H9 (cell line): ENCODE measurements around the gene INPP5J. TPM values are rescaled to one million over a fixed set of nuclear protein-coding genes. Genes with fewer than 3 reads are reported as not detected.

Source experiments
- DNase-seq: peaks from one replicate; pipeline ENCODE4 v3.0.0-alpha.2; 2017
- H2AFZ ChIP-seq: one replicate; pipeline ENCODE4 v1.6.1; 2013; ENCODE audit warnings: mild to moderate bottlenecking, low read length, control low read depth, moderate library complexity
- H2AK5ac ChIP-seq: 2 replicates; pipeline ENCODE4 v1.6.1; 2013; ENCODE audit warnings: low read length, control low read depth, mixed read lengths; ENCODE audit not compliant: insufficient read length
- H2BK120ac ChIP-seq: one replicate; pipeline ENCODE4 v1.6.1; 2013; ENCODE audit warnings: low read depth, mild to moderate bottlenecking, low read length, control low read depth, inconsistent platforms; ENCODE audit not compliant: poor library complexity, severe bottlenecking
- H2BK12ac ChIP-seq: 2 replicates; pipeline ENCODE4 v1.6.1; 2013; ENCODE audit warnings: low read length, control low read depth, mixed read lengths, low read depth; ENCODE audit not compliant: insufficient read length
- H2BK15ac ChIP-seq: 2 replicates; pipeline ENCODE4 v1.6.1; 2013; ENCODE audit warnings: low read depth, low read length, control low read depth
- H2BK20ac ChIP-seq: one replicate; pipeline ENCODE4 v1.6.1; 2013; ENCODE audit warnings: low read depth, mild to moderate bottlenecking, low read length, control low read depth, inconsistent platforms; ENCODE audit not compliant: poor library complexity, severe bottlenecking
- H2BK5ac ChIP-seq: 2 replicates; pipeline ENCODE4 v1.6.1; 2013; ENCODE audit warnings: low read length, control low read depth, mixed read lengths; ENCODE audit not compliant: insufficient read length
- H3K14ac ChIP-seq: 2 replicates; pipeline ENCODE4 v1.6.1; 2013; ENCODE audit warnings: low read length, control low read depth; ENCODE audit not compliant: insufficient read depth
- H3K18ac ChIP-seq: 2 replicates; pipeline ENCODE4 v1.6.1; 2013; ENCODE audit warnings: low read depth, mild to moderate bottlenecking, mixed read lengths, low read length, control low read depth; ENCODE audit not compliant: insufficient read length
- H3K23ac ChIP-seq: 2 replicates; pipeline ENCODE4 v1.6.1; 2013; ENCODE audit warnings: low read length, control low read depth, mixed read lengths, low read depth; ENCODE audit not compliant: insufficient read length
- H3K23me2 ChIP-seq: 2 replicates; pipeline ENCODE4 v1.6.1; 2013; ENCODE audit warnings: low read depth, mild to moderate bottlenecking, mixed read lengths, low read length, control low read depth; ENCODE audit not compliant: insufficient read length, poor library complexity, severe bottlenecking
- H3K27ac ChIP-seq: 2 replicates; pipeline ENCODE4 v1.5.1; 2013; ENCODE audit warnings: low read length, control low read depth, mixed read lengths, low read depth; ENCODE audit not compliant: insufficient read length
- H3K27me3 ChIP-seq: 2 replicates; pipeline ENCODE4 v1.6.1; 2013; ENCODE audit warnings: low read length, control low read depth, inconsistent platforms; ENCODE audit not compliant: insufficient read depth
- H3K4ac ChIP-seq: 2 replicates; pipeline ENCODE4 v1.6.1; 2013; ENCODE audit warnings: low read depth, mild to moderate bottlenecking, control low read depth, inconsistent platforms, low read length, moderate library complexity
- H3K4me1 ChIP-seq: 2 replicates; pipeline ENCODE4 v1.6.1; 2013; ENCODE audit warnings: low read length, control low read depth, inconsistent platforms; ENCODE audit not compliant: insufficient read depth
- H3K4me2 ChIP-seq: 2 replicates; pipeline ENCODE4 v1.6.1; 2013; ENCODE audit warnings: low read length, control low read depth, mixed read lengths; ENCODE audit not compliant: insufficient read length, insufficient read depth
- H3K56ac ChIP-seq: 2 replicates; pipeline ENCODE4 v1.6.1; 2013; ENCODE audit warnings: low read depth, mild to moderate bottlenecking, mixed read lengths, low read length, control low read depth; ENCODE audit not compliant: insufficient read length
- H3K79me1 ChIP-seq: 2 replicates; pipeline ENCODE4 v1.6.1; 2013; ENCODE audit warnings: low read depth, mild to moderate bottlenecking, moderate library complexity, low read length, control low read depth, inconsistent platforms; ENCODE audit not compliant: insufficient read depth, poor library complexity, severe bottlenecking
- H3K79me2 ChIP-seq: 2 replicates; pipeline ENCODE4 v1.6.1; 2013; ENCODE audit warnings: low read length, control low read depth, inconsistent platforms; ENCODE audit not compliant: insufficient read depth
- H3K9ac ChIP-seq: 2 replicates; pipeline ENCODE4 v1.6.1; 2013; ENCODE audit warnings: low read length, control low read depth, mixed read lengths; ENCODE audit not compliant: insufficient read length; ENCODE audit errors: extremely low read depth
- H3K9me3 ChIP-seq: one replicate; pipeline ENCODE4 v1.6.1; 2013; ENCODE audit warnings: low read depth, low read length, inconsistent platforms; ENCODE audit not compliant: control insufficient read depth
- H3T11ph ChIP-seq: one replicate; pipeline ENCODE4 v1.6.1; 2013; ENCODE audit warnings: mild to moderate bottlenecking, low read length, control low read depth, inconsistent platforms
- H4K20me1 ChIP-seq: one replicate; pipeline ENCODE4 v1.6.1; 2013; ENCODE audit not compliant: control insufficient read depth, insufficient read length, insufficient read depth
- H4K5ac ChIP-seq: 2 replicates; pipeline ENCODE4 v1.6.1; 2013; ENCODE audit warnings: low read depth, mild to moderate bottlenecking, mixed read lengths, low read length, control low read depth; ENCODE audit not compliant: insufficient read length
- H4K8ac ChIP-seq: replicated peaks from 2 replicates; pipeline ENCODE4 v1.6.1; 2013; ENCODE audit warnings: low read length, control low read depth, mixed read lengths, low read depth; ENCODE audit not compliant: insufficient read length
- H4K91ac ChIP-seq: 2 replicates; pipeline ENCODE4 v1.6.1; 2013; ENCODE audit warnings: low read depth, mild to moderate bottlenecking, moderate library complexity, mixed read lengths, low read length, control low read depth; ENCODE audit not compliant: insufficient read length
- H3K27ac Mint-ChIP-seq, 3 experiments: 2 replicates in 2 of 3; 3 replicates in 1 of 3; pipeline ENCODE4 v1.8.0; 2020 to 2021; ENCODE audit warnings: mixed read lengths in 3 of 3, mild to moderate bottlenecking in 1 of 3, moderate library complexity in 1 of 3
- H3K27me3 Mint-ChIP-seq: 2 replicates; pipeline ENCODE4 v1.8.0; 2021; ENCODE audit warnings: low read depth, mild to moderate bottlenecking, moderate library complexity, mixed read lengths
- H3K36me3 Mint-ChIP-seq, 3 experiments: 2 replicates in 2 of 3; 3 replicates in 1 of 3; pipeline ENCODE4 v1.8.0; 2020 to 2021; ENCODE audit warnings: low read depth in 3 of 3, mixed read lengths in 3 of 3; ENCODE audit not compliant: insufficient read depth in 1 of 3
- H3K4me1 Mint-ChIP-seq, 2 experiments: 2 replicates each; pipeline ENCODE4 v1.8.0; 2020; ENCODE audit warnings: mixed read lengths in 2 of 2
- H3K4me3 Mint-ChIP-seq, 2 experiments: 2 replicates in 1 of 2; 3 replicates in 1 of 2; pipeline ENCODE4 v1.8.0; 2020 to 2021; ENCODE audit warnings: mild to moderate bottlenecking in 2 of 2, mixed read lengths in 2 of 2, moderate library complexity in 1 of 2
- H3K9me3 Mint-ChIP-seq, 2 experiments: 2 replicates in 1 of 2; 3 replicates in 1 of 2; pipeline ENCODE4 v1.8.0; 2020; ENCODE audit warnings: mild to moderate bottlenecking in 2 of 2, mixed read lengths in 2 of 2, moderate library complexity in 1 of 2
- CTCF ChIP-seq: fragments of 200-600 bp; sonication (generic); conservative IDR thresholded peaks from 3 replicates; pipeline ENCODE4 v1.8.0; 2021; ENCODE audit warnings: antibody characterized with exemption, mild to moderate bottlenecking
- WGBS: extraction: QIAGEN DNeasy Blood & Tissue Kit; methylation state at CpG from one replicate; pipeline ENCODE4 v1.1.7; 2013; ENCODE audit warnings: missing lambda C conversion rate, low lambda C conversion rate, mixed read lengths; ENCODE audit not compliant: insufficient read length; ENCODE audit errors: extremely low coverage; 5-methylcytosine and 5-hydroxymethylcytosine counted together
- total RNA-seq: library from RNA; stranded (reverse); gene quantifications from 2 replicates; pipeline ENCODE4 v1.2.1, GENCODE V29; 2021

INPP5J gene
- total RNA-seq, 1 experiment from 2014 or later = 4.9 TPM

- WGBS = no CpG with 5 or more reads among the region's 4 CpGs
- Histone ChIP-seq H2AK5ac (no peak overlapping the region), H3K23ac (no peak overlapping the region), H3K4me1 (peaks cover 2% of the 10 kb centered on the region; the same call in 1 of the 2 replicates), H3K79me1 (peaks cover 9% of the 10 kb centered on the region), H3K4ac (no peak overlapping the region), H3K27ac (no peak overlapping the region), H3K9me3 (no peaks in the 10 kb centered on the region), H3K14ac (no peak overlapping the region), H2BK120ac (no peak overlapping the region), H2AFZ (no peak overlapping the region), H2BK5ac (no peak overlapping the region), H4K20me1 (no peaks in the 10 kb centered on the region), H2BK20ac (no peak overlapping the region), H3K18ac (no peak overlapping the region), H4K5ac (no peak overlapping the region), H4K8ac (no peak overlapping the region), H2BK15ac (no peak overlapping the region), H3K23me2 (peaks cover 7% of the 10 kb centered on the region), H3K4me2 (no peak overlapping the region), H4K91ac (no peak overlapping the region), H2BK12ac (no peak overlapping the region), H3K79me2 (peaks cover 7% of the 10 kb centered on the region; the same call in 1 of the 2 replicates), H3K56ac (no peak overlapping the region), H3K27me3 (no peaks in the 10 kb centered on the region), H3T11ph (no peak overlapping the region), H3K9ac (no peak overlapping the region)
- H3K4me3 Mint-ChIP-seq = no peak overlapping the region; a peak in 1 of 5 replicates
- peaks cover 8 to 12% of the 10 kb centered on the region in 2 experiments for H3K4me1 Mint-ChIP-seq
- TF ChIP-seq CTCF = no peak
- DNase-seq = no peak
- H3K27ac Mint-ChIP-seq = no peak overlapping the region
- H3K36me3 Mint-ChIP-seq = peaks cover 26 to 32% (median 29%) of the 10 kb centered on the region in 3 experiments; a peak in 6 of 7 replicates
- no peaks in the 10 kb centered on the region for H3K9me3 Mint-ChIP-seq
- H3K27me3 Mint-ChIP-seq = no peaks in the 10 kb centered on the region
Observed at GRCh38 chr22:31134688-31135087, 11.9 kb downstream of the INPP5J start.
